ENCODE results near the gene PAK1. TPM values are rescaled to one million over a fixed set of nuclear protein-coding genes. Genes with fewer than 3 reads are reported as not detected.

PAK1 gene
- total RNA-seq, 1 donor: 56.2 TPM

DNA sequence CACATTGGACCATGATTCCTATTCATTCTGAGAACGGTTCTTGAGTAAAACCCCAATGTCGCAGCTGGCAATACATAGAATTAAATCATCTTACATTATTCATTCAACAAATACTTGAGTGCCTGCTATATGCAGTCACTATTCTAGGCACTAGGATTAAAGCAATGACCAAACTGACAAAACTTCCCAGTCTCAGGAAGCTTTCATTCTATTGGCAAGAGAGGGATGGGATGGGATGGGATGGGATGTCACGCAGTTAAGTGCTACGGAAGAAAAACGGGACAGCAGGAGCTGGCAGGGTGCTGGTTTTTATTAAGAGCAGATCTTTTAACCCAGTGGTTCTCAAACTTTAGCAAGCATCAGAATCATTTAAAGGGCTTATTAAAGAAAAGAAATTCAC is 2.9 kb downstream of the PAK1 start:
- no peak for TF ChIP-seq CTCF (IDR thresholded peaks at IDR 0.05; ENCODE audit: insufficient read depth, low read length)
- no peak overlapping the region for H3K4me3 ChIP-seq (ENCODE audit: low read depth, low read length)
- DNase-seq (ENCODE audit: low read depth): no peak

- TF ChIP-seq CTCF (IDR thresholded peaks at IDR 0.05; ENCODE audit: insufficient read depth, low read length): no peak
Measured at GRCh38 chr11:77470504-77470903, 3.4 kb downstream of the PAK1 start.

GRCh38 chr11:77468527-77468926 is 5.4 kb downstream of the PAK1 start:
- no peak for DNase-seq (ENCODE audit: low read depth)
- no peak for TF ChIP-seq CTCF (IDR thresholded peaks at IDR 0.05; ENCODE audit: insufficient read depth, low read length)
- H3K4me3 ChIP-seq (ENCODE audit: low read depth, low read length): no peak overlapping the region

More at GRCh38 chr11:77470504-77470903, 3.4 kb downstream of the PAK1 start:
- DNase-seq (ENCODE audit: low read depth): no peak
- H3K4me3 ChIP-seq (ENCODE audit: low read depth, low read length): no peak overlapping the region

DNA sequence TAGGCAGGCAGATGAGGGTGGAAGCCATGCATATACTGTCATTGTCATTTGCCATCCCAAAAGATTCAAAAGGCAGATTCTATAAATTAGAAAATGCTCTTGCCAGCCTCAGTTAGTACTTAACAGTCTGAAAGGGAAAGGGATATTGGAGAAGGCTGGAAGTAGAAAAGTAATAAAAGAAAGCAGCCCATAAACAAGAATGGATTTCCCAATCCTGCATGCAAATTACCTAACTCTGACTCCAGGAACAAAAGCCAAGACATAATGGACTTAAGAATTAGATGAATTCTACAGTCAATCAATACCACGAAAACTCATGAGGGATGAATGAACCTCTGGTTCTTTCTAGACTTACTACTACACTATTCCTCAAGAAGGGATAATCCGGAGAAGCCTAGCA is 5.9 kb downstream of the PAK1 start:
- no peak for TF ChIP-seq CTCF (IDR thresholded peaks at IDR 0.05; ENCODE audit: insufficient read depth, low read length)
- H3K4me3 ChIP-seq (ENCODE audit: low read depth, low read length): no peak overlapping the region
- DNase-seq (ENCODE audit: low read depth): peak; percentile 19

DNA sequence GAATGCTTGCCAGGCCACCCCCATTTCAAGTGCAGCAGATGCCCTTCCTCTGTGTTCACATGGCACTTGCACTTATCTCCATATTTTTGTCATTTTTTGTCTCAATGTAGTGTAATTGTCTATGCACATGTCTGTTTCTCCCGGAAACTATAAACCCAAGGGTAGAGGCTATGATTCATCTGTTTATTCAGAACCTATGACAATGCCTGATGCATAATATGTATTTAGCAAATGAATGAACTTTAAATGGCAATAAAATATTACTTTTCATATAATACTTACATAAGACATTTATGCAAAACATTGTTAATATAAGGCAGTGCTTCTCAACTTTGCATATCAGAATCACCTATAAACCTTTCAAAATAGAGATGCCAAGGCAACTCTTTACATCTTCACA is 6.7 kb downstream of the PAK1 start:
- TF ChIP-seq CTCF (IDR thresholded peaks at IDR 0.05; ENCODE audit: insufficient read depth, low read length): no peak
- H3K4me3 ChIP-seq (ENCODE audit: low read depth, low read length): no peak overlapping the region
- DNase-seq (ENCODE audit: low read depth): no peak

DNA sequence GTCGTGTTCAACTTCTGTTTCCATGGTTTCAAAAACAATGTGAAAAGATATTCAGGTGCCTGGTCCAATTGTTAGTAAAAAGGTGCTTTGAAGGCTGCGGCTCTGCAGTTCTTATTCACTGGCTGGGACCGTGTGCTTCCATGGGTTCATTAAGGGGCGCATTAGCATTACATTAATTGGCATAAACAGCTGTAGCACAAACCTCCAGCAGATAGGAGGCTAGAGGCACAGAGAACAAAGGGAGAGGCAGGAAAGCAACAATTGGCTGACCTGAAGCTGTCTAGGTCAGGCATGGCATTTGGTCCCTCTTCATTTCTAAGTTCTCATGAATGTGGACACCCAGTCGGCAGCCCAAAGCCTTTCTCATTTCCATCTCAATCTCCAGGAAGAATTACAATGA is 16.6 kb downstream of the PAK1 start:
- TF ChIP-seq CTCF (IDR thresholded peaks at IDR 0.05; ENCODE audit: insufficient read depth, low read length): no peak
- H3K4me3 ChIP-seq (ENCODE audit: low read depth, low read length): no peak overlapping the region
- DNase-seq (ENCODE audit: low read depth): no peak

DNA sequence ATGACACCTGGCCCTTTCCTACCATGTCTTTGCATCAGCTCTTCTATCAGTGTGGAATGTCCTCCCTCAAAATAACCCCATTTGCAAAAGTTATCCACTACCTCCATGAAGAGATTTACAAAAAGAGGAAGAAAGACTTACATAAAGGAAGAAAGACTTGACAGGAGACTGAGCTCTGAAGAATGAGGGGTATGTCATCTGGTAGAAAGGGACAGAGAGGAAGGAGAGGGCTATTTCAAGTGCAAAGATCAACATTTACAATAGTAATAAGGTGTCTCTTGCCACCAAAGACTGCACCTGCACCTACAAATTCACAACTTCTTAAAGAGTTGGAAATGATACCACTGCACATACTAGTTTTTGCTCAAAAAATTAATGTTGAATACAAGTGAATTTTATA is 18.2 kb downstream of the PAK1 start:
- no peak overlapping the region for H3K4me3 ChIP-seq (ENCODE audit: low read depth, low read length)
- no peak for TF ChIP-seq CTCF (IDR thresholded peaks at IDR 0.05; ENCODE audit: insufficient read depth, low read length)
- no peak for DNase-seq (ENCODE audit: low read depth)

Measured in fibroblast of the aortic adventitia (primary cell).